ENCODE results near the gene HMBS. TPM values are rescaled to one million over a fixed set of nuclear protein-coding genes. Genes with fewer than 3 reads are reported as not detected.
"Not testable (repeated sequence)": the region's sequence is repeated elsewhere in the genome, so short reads cannot be mapped to it uniquely, and the experiment has no call there.

The HMBS gene
- total RNA-seq, result 14.7 TPM
- long read RNA-seq, transcript HMBS-201 (14 exons, 1,501 nt), result major isoform, 18 of 23 reads
- long read RNA-seq, partial matches to known transcripts, result 0 of 23 reads
- long read RNA-seq, other reads (novel, unspliced or antisense), result 4 of 23 reads

DNA sequence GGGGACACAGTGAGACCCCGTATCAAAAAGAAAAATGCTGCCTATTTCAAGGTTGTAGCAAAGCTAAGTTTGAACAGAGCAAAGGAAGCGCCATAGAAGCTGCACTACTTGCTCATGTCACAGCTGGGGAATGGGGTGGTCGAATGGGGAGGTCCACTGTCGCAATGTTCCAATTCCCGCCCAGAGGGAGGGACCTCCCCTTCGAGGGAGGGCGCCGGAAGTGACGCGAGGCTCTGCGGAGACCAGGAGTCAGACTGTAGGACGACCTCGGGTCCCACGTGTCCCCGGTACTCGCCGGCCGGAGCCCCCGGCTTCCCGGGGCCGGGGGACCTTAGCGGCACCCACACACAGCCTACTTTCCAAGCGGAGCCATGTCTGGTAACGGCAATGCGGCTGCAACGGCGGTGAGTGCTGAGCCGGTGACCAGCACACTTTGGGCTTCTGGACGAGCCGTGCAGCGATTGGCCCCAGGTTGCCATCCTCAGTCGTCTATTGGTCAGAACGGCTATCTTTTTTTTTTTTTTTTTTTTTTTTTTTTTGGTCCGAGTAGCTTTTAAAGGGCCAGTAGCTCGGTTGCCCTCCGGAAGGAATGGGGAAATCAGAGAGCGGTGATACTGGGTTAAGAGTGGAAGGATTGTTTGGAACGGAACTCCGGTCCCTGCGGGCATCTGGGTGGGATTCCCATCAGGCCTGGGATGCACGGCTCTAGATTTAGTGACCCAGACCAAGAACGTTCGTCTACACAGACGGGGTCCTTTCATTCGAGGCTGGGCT is at the start of gene HMBS:
TSS of gene HMBS (plus strand) at position 219 of the 774 bp plus-strand sequence. CDS start at position 372, 153 bp downstream.
- intact Hi-C loops (cut with DNase I), result loop anchor here (2.0 kb wide), 1 partner anchor 16 kb away; the partner anchor contains the start of gene DPAGT1
- DNase-seq (ENCODE audit: low spot score), result peak; percentile 96

DNA sequence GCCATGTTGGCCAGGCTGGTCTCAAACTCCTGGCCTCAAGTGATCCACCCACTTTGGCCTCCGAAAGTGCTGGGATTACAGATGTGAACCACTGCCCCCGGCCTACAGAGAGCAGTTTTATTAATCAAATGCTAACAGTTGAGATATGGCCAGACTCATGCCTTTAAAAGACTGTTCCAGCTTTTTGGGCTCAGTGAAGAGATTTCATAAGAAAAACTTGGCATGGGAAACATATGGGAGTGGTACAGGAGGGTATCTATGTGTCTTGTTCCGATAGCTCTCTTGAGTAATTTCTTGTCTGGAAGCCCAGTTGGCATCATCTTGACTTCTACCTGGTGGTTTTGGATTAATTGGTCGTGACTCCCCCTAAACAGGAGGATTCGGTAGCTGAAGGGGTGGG is 45.8 kb upstream of the HMBS start:
- no peak for DNase-seq (ENCODE audit: low spot score)
- intact Hi-C loops (cut with DNase I), result no loop called here

GRCh38 chr11:119039471-119039870 is 45.2 kb upstream of the HMBS start:
- DNase-seq (ENCODE audit: low spot score); intact Hi-C loops (cut with DNase I): not testable (repeated sequence)

DNA sequence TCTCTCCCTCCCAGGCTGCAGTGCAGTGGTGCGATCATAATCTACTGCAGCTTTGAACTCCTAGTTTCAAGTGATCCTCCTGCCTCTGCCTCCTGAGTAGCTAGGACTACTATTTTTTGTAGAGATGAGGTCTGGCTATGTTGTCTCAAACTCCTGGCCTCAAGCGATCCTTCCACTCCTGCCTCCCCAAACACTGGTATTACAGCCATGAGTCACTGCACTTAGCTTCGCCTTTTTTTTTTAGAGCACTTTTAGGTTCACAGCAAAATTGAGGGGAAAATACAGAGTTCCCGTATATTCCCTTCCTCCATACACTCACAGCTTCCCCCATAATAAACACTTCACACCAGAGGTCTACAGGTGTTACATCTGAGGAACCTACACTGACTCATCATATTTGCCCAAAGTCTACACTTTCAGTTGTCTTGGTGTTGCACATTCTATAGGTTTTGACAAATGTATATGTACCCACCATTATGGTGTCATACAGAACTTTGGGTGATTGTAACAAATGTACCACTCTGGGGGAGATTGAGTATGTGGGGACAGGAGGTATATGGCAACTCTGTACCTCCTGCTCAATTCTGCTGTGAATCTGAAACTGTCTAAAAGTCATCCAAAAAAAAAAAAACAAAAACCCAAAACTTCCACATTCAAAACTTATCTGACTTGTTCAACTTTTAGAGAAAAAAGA is 42.7 kb upstream of the HMBS start:
- DNase-seq (ENCODE audit: low spot score), result no peak
- intact Hi-C loops (cut with DNase I), result no loop called here

- DNase-seq (ENCODE audit: low spot score), result no peak
- intact Hi-C loops (cut with DNase I), result no loop called here
Observed at GRCh38 chr11:119042927-119043326, 41.8 kb upstream of the HMBS start.

- no peak for DNase-seq (ENCODE audit: low spot score)
- intact Hi-C loops (cut with DNase I), result no loop called here
Observed at GRCh38 chr11:119044708-119045107, 40.0 kb upstream of the HMBS start.

DNA sequence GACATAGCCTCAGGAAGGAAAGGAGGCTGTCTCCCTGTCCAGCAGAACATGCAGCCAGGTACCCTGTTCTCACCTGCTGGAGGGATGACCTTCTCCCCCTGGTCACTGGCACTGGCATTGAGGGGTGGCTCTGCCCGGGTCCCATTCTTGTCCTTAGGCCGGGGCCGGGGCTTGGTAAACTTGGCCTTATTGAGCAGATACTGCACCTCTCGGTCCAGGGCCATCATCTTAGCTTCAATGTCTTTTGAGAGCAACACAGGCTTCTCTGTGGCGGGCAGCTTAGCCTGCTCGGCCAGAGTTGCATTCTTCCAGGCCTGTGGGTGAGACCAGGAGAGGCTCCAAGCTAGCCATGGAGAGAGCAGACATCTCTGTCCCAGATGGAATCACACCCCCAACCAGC is 38.2 kb upstream of the HMBS start:
- intact Hi-C loops (cut with DNase I), result no loop called here
- DNase-seq (ENCODE audit: low spot score), result no peak

- DNase-seq (ENCODE audit: low spot score), result no peak
- intact Hi-C loops (cut with DNase I), result no loop called here
Observed at GRCh38 chr11:119047205-119047604, 37.5 kb upstream of the HMBS start.

- intact Hi-C loops (cut with DNase I), result no loop called here
- DNase-seq (ENCODE audit: low spot score), result no peak
Observed at GRCh38 chr11:119048644-119049043, 36.0 kb upstream of the HMBS start.

DNA sequence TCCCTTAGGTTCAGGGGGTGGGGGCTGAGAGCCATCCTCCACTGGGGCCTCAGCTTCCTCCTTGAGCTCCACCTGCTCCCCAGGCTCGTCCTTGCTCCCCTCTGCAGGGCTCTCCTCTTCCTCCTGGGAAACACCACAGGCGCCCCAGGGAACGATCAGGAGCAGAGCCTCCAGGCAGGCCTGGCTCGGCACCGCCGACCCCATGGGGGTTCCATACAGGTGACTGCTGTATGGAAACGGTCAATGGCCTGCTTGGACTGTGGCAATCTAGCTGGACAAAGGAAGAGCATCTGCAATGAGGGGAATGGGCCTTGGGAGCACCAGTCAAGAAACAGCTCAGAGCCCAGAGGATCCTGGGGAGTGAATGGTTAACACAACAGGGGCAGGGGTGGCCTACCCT is 35.6 kb upstream of the HMBS start:
- no peak for DNase-seq (ENCODE audit: low spot score)
- intact Hi-C loops (cut with DNase I), result no loop called here

DNA sequence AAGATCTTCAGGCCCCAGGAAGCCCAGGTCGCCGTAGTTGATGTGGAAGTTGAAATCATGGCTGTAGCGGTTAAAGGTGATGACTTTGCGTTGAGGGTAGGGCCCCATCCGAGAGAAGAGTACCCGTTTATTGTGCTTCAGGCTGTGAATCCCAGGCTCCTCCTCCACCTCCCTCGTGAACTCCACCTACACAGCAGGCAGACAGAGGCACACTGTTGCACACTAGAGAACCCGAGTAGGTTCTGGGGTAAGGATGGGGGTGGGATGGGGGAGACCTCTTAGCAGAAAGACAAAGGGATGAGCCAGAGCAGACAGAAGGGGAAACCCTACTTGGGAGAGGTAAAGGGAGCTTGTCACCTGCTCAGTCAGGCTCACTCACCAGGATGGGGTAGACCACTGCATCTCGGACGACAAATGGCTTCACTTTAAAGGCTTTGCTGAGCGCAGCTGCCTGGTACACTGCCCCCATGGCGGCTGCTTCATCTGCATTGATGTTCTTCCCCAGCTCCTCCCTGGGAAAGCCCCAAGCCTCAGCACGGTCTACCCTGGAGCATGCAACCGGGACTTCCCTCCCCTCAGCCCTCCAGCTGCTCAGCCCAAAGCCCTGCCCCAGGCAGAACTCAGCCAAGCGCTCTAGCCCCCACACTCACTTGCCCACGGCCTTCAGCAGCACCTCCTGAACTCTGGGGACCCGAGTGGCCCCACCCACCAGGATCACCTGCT is 33.1 kb upstream of the HMBS start:
- DNase-seq (ENCODE audit: low spot score), result no peak

GRCh38 chr11:119052163-119052814 is 32.4 kb upstream of the HMBS start:
- intact Hi-C loops (cut with DNase I), result no loop called here
- DNase-seq (ENCODE audit: low spot score), result no peak

More for the DNA sequence above, 33.1 kb upstream of the HMBS start:
- intact Hi-C loops (cut with DNase I), result no loop called here

DNA sequence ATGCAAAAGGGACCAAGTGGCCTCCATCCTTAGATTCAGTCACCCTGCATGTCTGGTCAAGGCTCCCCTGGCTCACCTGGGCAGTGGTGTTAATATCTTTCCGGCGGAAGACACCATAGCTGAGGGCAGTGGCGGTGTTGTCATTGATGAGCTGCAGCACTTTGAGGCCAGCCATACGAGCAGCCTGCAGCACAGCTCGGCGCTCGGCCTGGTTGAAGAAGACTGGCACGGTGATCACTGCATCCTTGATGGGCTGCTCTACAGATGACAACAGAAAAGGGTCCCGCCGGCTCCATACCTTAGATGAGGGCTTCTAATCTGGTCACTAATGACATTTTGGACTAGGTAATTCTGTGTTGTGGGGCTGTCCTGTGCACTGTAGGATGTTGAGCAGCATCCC is 30.3 kb upstream of the HMBS start:
- no peak for DNase-seq (ENCODE audit: low spot score)
- intact Hi-C loops (cut with DNase I), result no loop called here

GRCh38 chr11:119055901-119056300 is 28.8 kb upstream of the HMBS start:
- no peak for DNase-seq (ENCODE audit: low spot score)
- intact Hi-C loops (cut with DNase I), result no loop called here

GRCh38 chr11:119056421-119056999 is 28.2 kb upstream of the HMBS start:
- DNase-seq (ENCODE audit: low spot score), result no peak

GRCh38 chr11:119057000-119057769 is 27.5 kb upstream of the HMBS start, which contains the start of gene HYOU1:
TSS of gene HYOU1 (minus strand) at chr11:119057205. CDS start at chr11:119056160, 1,045 bp downstream.
- peak; percentile 99 for DNase-seq (ENCODE audit: low spot score)
- intact Hi-C loops (cut with DNase I), result no loop called here

More at GRCh38 chr11:119056421-119056999, 28.2 kb upstream of the HMBS start:
- intact Hi-C loops (cut with DNase I), result no loop called here

GRCh38 chr11:119059128-119059527 is 25.6 kb upstream of the HMBS start:
- DNase-seq (ENCODE audit: low spot score); intact Hi-C loops (cut with DNase I): not testable (repeated sequence)

GRCh38 chr11:119061256-119061655 is 23.4 kb upstream of the HMBS start:
- no peak for DNase-seq (ENCODE audit: low spot score)
- intact Hi-C loops (cut with DNase I), result no loop called here

All from cardiac septum (tissue), 1 donor.